ENCODE results near the gene DEPDC1. TPM values are rescaled to one million over a fixed set of nuclear protein-coding genes. Genes with fewer than 3 reads are reported as not detected.

Gene DEPDC1
- total RNA-seq, 2 donors from 2014 or later, result 0.62 TPM; not detected in 1

GRCh38 chr1:68431076-68431475 is 65.8 kb downstream of the DEPDC1 start:
- DNase-seq, result no peak
- intact Hi-C loops (cut with DNase I), result no loop called here
- no peak for ATAC-seq

DNA sequence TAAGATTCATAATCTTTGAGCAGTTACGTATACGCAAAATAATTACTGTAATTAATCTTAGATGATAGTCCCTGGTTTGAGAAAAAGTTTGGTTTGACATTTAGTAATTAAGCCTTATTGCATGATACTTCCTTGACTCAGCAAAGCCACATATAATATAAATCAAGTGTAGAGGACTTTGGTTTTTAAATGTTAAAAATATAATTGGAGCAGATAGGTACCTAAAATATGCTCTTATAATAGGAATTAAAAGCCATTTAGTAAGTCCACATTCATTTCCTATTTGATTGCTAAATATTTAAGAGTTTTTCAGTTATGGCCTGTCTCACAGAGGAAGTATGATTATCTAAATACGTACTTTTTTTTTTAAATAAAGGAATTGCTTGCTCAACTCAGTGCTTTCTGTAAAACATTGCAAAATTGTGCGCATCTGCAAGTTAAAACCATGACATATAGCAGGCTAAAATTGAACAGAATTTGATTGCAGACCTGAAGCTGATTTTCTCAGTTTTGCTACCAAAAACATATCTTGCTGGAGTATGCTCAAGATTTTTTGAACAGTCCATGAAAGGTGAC is 67.6 kb downstream of the DEPDC1 start:
- ATAC-seq, result no peak
- intact Hi-C loops (cut with DNase I), result no loop called here
- DNase-seq, result no peak

DNA sequence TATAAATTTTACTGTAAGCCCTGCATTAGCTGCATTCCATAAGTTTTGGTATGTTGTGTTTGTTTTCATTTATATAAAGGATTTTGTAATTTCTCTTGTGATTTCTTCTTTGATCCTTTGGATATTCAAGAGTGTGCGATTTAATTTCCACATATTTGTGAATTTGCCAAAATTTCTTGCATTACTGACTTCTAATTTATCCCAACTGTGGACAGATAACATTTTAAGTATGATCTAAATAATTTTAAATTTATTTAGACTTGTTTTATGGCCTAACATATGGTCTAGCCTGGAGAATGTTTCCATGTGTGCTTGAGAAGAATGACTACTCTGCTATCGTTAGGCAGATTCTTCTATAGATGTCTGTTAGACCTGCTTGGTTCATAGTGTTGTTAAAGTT is 70.3 kb downstream of the DEPDC1 start:
- intact Hi-C loops (cut with DNase I), result no loop called here
- ATAC-seq (no peak), DNase-seq (no peak)

Other genes with a start within 250 kb of the DEPDC1 start
- gene RPE65, start 47.1 kb downstream of the DEPDC1 start, total RNA-seq, result not detected